22Rv1 (cell line): ENCODE measurements around the gene SCG3.
"Not testable (repeated sequence)": the region's sequence is repeated elsewhere in the genome, so short reads cannot be mapped to it uniquely, and the experiment has no call there.

Source experiments
- CTCF ChIP-seq: fragments of 450-650 bp; IDR thresholded peaks from 2 replicates; pipeline ENCODE4 v1.5.1; 2017; ENCODE audit warnings: mild to moderate bottlenecking
- ZFX ChIP-seq: fragments of 450-650 bp; IDR thresholded peaks from 2 replicates; pipeline ENCODE4 v1.6.1; 2017; ENCODE audit warnings: antibody characterized with exemption, borderline replicate concordance

GRCh38 chr15:51655401-51656057, 25.8 kb upstream of the SCG3 start:
- TF ChIP-seq CTCF, ZFX: not testable (repeated sequence)
